Left lung (tissue), 10 donors: ENCODE data around the gene FADS3. TPM values are rescaled to one million over a fixed set of nuclear protein-coding genes. Genes with fewer than 3 reads are reported as not detected.

ENCODE experiments used
- ATAC-seq: fragments of 200-7000 bp; cut with Tn5 transposase; one replicate; pipeline ENCODE4 v1.9.1; 2020; ENCODE audit warnings: moderate library complexity
- DNase-seq, 4 donors: peaks; one replicate each; pipeline ENCODE4 v3.0.0-alpha.2; 2013 to 2020
- H3K27ac ChIP-seq, 2 donors: fragments of 200-600 bp; sonication (generic) in 1 of 2; one replicate each; pipeline versions ENCODE4 v1.5.0 to v1.8.0; 2020 to 2021
- H3K27me3 ChIP-seq, 2 donors: fragments of 200-600 bp; sonication (generic) in 1 of 2; one replicate each; pipeline versions ENCODE4 v1.5.0 to v1.8.0; 2020 to 2021
- H3K36me3 ChIP-seq, 2 donors: fragments of 200-600 bp; sonication (generic) in 1 of 2; one replicate each; pipeline versions ENCODE4 v1.5.0 to v1.8.0; 2020 to 2021
- H3K4me1 ChIP-seq, 2 donors: fragments of 200-600 bp; one replicate each; pipeline ENCODE4 v1.8.0; 2021
- H3K4me3 ChIP-seq, 2 donors: fragments of 200-600 bp; sonication (generic) in 1 of 2; one replicate each; pipeline versions ENCODE4 v1.5.0 to v1.8.0; 2020 to 2021; ENCODE audit warnings: mild to moderate bottlenecking in 1 of 2
- H3K9me3 ChIP-seq, 2 donors: fragments of 200-600 bp; sonication (generic) in 1 of 2; one replicate each; pipeline versions ENCODE4 v1.5.0 to v1.8.0; 2020 to 2021
- intact Hi-C, 2 donors: fragments of 100-400 bp; cut with DNase I; formaldehyde crosslinking; loops; one replicate each; pipeline versions ENCODE4 v1.11.2 to v1.14.2; 2022
- polyA plus RNA-seq, 6 donors: library from polyadenylated mRNA; unstranded; fragments of 120-200 nt; gene quantifications; one replicate each; pipeline ENCODE4 v1.2.1, GENCODE V29; 2013; ENCODE audit not compliant: insufficient read length in 6 of 6
- total RNA-seq, 2 donors: library from RNA; stranded (reverse); fragmentation: NEBNext Ultra II Directional; extraction: Animal tissue kit (Norgen Biotek cat#: 25700); gene quantifications; one replicate each; pipeline ENCODE4 v1.2.1, GENCODE V29; 2021
- TF ChIP-seq, protein P1 (sequence below), 2 donors: fragments of 200-600 bp; sonication (generic) in 1 of 2; IDR thresholded peaks; one replicate each; pipeline versions ENCODE4 v1.5.0 to v1.8.0; 2021; ENCODE audit warnings: antibody characterized with exemption in 2 of 2
- donor health status: DM: no; HTN: yes; CAD: no.
- donor health status: DM: no; HTN: no; CAD: no.

The FADS3 gene
- total and polyA plus RNA-seq, 8 donors, result 8.3 to 71.4 (median 12.9) TPM

DNA sequence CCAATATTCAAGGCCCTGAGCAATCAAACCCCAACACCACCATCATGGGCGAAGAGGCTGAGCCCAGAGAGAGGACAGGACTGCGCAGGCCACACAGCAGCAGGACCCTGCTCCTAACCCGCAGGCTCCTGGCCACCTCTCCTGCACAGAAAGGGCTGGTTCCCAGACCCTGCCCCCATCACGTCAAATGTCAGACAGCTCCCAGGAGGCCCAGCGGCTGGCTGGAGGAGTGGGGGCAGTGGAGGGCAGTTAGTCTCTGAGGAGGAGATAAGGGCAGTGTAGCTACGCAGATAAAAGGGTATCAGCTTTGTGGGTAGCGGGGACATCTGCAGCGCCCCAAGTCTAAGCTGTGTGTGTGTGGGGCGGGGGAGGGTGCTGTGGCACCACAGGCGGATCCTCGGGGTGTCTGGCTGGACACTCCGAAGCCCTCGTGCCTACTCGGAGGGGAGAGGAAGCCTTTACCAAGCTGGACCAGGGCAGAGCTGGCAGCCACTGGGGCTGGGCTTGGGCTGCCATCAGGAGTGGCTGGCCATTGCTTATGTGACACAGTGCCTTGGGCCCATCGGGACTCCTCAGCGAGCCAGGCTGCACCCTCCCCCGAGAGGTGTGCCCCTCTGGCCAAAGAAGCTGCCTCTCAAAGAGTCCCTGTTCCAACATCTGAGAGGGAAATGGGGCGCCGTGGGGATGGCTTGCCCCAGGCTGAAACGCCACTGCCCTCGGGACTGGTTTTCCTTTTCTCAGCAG is 21.5 kb downstream of the FADS3 start:
- Histone ChIP-seq H3K9me3 (no peaks in the 10 kb centered on the region), H3K27me3 (peaks cover 0 to 8% of the 10 kb centered on the region in 2 donors), H3K4me3 (no peak overlapping the region), H3K36me3 (peaks cover 0 to 18% of the 10 kb centered on the region in 2 donors), H3K27ac (no peak overlapping the region), H3K4me1 (peaks cover 0 to 7% of the 10 kb centered on the region in 2 donors)
- no peak for DNase-seq
- intact Hi-C loops, result no loop called here
- ATAC-seq, result no peak
- TF ChIP-seq, protein P1, sequence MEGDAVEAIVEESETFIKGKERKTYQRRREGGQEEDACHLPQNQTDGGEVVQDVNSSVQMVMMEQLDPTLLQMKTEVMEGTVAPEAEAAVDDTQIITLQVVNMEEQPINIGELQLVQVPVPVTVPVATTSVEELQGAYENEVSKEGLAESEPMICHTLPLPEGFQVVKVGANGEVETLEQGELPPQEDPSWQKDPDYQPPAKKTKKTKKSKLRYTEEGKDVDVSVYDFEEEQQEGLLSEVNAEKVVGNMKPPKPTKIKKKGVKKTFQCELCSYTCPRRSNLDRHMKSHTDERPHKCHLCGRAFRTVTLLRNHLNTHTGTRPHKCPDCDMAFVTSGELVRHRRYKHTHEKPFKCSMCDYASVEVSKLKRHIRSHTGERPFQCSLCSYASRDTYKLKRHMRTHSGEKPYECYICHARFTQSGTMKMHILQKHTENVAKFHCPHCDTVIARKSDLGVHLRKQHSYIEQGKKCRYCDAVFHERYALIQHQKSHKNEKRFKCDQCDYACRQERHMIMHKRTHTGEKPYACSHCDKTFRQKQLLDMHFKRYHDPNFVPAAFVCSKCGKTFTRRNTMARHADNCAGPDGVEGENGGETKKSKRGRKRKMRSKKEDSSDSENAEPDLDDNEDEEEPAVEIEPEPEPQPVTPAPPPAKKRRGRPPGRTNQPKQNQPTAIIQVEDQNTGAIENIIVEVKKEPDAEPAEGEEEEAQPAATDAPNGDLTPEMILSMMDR (IDR thresholded peaks at IDR 0.05), result no peak

DNA sequence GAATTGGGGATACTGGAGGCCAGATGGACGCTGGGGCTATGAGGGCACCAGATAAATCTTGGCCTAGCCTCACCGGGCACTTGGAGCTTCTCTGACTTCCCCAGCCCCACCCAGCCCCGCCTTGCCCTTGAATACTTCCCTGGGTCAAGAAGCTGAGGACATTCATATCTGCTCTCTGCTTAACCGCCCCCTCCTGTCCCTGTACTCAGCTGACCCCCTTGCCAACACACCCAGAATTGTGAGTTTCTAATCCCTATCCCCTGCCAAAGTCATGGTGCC is 22.0 kb downstream of the FADS3 start:
- ATAC-seq (no peak), DNase-seq (no peak)
- intact Hi-C loops, result no loop called here
- TF ChIP-seq, protein P1 (IDR thresholded peaks at IDR 0.05), result no peak
- peaks cover 0 to 7% of the 10 kb centered on the region in 2 donors for H3K4me1 ChIP-seq
- peaks cover 0 to 23% of the 10 kb centered on the region in 2 donors for H3K36me3 ChIP-seq
- no peaks in the 10 kb centered on the region for H3K9me3 ChIP-seq
- no peak overlapping the region for H3K27ac ChIP-seq
- no peak overlapping the region for H3K4me3 ChIP-seq
- peaks cover 0 to 8% of the 10 kb centered on the region in 2 donors for H3K27me3 ChIP-seq

DNA sequence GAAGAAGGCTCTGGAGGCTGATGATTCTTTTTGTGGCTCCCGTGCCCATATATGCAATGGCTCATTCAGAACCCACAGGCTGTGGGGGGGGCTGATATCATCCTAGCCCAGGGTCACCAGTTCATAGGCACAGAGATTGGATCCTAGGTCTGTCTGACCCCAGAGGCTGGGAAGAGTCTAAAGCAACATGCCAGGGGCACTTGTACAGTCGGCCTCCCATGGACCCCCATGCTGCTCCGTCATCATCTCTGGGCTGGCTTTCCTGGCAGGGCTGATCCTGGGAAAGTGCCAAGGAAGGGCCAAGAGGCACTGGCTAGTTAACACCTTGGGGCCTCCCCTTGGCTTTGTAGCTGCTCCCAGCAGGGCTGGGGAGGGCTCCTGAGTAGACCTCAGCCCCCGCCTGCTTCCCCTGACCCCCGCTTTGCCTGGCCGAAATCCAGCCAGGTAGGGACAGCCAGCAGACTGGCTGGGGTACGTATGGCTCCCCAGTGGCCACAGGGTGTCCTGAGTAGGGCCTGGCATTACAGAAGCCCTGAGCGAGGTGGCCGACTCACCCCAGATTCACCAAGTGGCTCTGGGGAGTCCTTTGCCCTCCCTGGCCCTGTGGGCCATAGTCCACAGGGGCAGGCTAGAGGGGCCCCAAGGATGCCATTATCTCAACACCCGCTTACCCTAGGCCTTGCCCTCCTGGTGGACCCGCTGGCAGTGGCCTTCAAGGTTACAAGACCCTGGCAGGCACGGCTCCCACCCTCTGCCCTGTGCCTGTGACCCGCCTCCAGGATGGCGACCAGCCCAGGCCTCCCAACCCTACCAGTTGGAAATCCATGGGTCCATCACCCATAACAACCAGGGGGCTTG is 22.5 kb downstream of the FADS3 start:
- TF ChIP-seq, protein P1 (IDR thresholded peaks at IDR 0.05), result no peak
- H3K4me3 ChIP-seq, result no peak overlapping the region
- no peak overlapping the region for H3K27ac ChIP-seq
- no peaks in the 10 kb centered on the region for H3K9me3 ChIP-seq
- no peak for DNase-seq
- H3K4me1 ChIP-seq, result peaks cover 0 to 7% of the 10 kb centered on the region in 2 donors
- H3K27me3 ChIP-seq, result peaks cover 0 to 8% of the 10 kb centered on the region in 2 donors
- no peak for ATAC-seq
- intact Hi-C loops, result no loop called here
- peaks cover 0 to 28% of the 10 kb centered on the region in 2 donors for H3K36me3 ChIP-seq

DNA sequence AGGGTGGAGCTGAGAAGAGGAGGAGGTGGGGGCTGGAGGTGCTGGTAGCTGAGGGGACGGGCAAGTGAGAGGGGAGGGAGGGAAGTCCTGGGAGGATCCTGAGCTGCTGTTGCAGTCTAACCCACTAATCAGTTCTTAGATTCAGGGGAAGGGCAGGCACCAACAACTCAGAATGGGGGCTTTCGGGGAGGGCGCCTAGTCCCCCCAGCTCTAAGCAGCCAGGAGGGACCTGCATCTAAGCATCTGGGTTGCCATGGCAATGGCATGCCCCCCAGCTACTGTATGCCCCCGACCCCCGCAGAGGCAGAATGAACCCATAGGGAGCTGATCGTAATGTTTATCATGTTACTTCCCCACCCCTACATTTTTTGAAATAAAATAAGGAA is 24.4 kb downstream of the FADS3 start:
- no peaks in the 10 kb centered on the region for H3K9me3 ChIP-seq
- intact Hi-C loops, result no loop called here
- DNase-seq (no peak), ATAC-seq (no peak)
- TF ChIP-seq, protein P1 (IDR thresholded peaks at IDR 0.05), result no peak
- H3K4me3 ChIP-seq, result no peak overlapping the region
- no peak overlapping the region for H3K27ac ChIP-seq
- H3K36me3 ChIP-seq, result peaks cover 0 to 42% of the 10 kb centered on the region in 2 donors
- peaks cover 0 to 7% of the 10 kb centered on the region in 2 donors for H3K4me1 ChIP-seq
- peaks cover 0 to 8% of the 10 kb centered on the region in 2 donors for H3K27me3 ChIP-seq
